Adrenal gland (tissue), 5 donors: Measurements from ENCODE around the gene C1QTNF9.

Source experiments
- POLR2A ChIP-seq, 2 donors: fragments of 450-650 bp; IDR thresholded peaks; one replicate each; pipeline ENCODE4 v1.6.1; 2017; ENCODE audit warnings: antibody characterized with exemption in 2 of 2, mild to moderate bottlenecking in 2 of 2, moderate library complexity in 1 of 2
- TF ChIP-seq, protein P1 (sequence below), 6 experiments: fragments of 450-650 bp in 4 of 6; fragments of 200-600 bp in 2 of 6; sonication (generic) in 1 of 6; IDR thresholded peaks; 1 replicate in 5 of 6; 2 replicates in 1 of 6; pipeline versions ENCODE4 v1.5.1 to v1.8.0; 2016 to 2021; ENCODE audit warnings: antibody characterized with exemption in 6 of 6, mild to moderate bottlenecking in 2 of 6, moderate library complexity in 1 of 6
- donor health status: DM: no; HTN: no; CAD: no.

DNA sequence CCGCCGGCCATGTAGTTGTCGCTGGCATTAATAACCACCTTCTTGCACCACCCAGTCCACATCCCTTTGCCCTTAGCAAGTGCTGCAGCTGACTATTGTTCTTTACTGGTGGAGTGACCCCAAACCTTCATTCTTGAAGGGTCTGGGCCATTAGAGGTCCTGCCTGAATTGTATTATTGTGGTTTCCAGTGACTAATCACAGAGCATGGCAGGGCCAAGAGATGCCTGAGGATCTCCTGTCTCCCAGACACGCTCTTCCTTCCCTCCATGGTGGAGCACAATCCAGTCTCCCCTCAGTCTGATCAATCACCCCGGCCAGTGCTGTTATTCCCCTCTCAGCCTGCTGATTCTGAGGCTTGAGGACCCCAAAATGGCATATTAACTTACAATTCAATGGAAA is 39.0 kb downstream of the C1QTNF9 start:
- TF ChIP-seq, protein P1, sequence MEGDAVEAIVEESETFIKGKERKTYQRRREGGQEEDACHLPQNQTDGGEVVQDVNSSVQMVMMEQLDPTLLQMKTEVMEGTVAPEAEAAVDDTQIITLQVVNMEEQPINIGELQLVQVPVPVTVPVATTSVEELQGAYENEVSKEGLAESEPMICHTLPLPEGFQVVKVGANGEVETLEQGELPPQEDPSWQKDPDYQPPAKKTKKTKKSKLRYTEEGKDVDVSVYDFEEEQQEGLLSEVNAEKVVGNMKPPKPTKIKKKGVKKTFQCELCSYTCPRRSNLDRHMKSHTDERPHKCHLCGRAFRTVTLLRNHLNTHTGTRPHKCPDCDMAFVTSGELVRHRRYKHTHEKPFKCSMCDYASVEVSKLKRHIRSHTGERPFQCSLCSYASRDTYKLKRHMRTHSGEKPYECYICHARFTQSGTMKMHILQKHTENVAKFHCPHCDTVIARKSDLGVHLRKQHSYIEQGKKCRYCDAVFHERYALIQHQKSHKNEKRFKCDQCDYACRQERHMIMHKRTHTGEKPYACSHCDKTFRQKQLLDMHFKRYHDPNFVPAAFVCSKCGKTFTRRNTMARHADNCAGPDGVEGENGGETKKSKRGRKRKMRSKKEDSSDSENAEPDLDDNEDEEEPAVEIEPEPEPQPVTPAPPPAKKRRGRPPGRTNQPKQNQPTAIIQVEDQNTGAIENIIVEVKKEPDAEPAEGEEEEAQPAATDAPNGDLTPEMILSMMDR (IDR thresholded peaks at IDR 0.05): no peak
- TF ChIP-seq POLR2A (IDR thresholded peaks at IDR 0.05): no peak
